ENCODE results near the gene ZNF142.

The ZNF142 gene

DNA sequence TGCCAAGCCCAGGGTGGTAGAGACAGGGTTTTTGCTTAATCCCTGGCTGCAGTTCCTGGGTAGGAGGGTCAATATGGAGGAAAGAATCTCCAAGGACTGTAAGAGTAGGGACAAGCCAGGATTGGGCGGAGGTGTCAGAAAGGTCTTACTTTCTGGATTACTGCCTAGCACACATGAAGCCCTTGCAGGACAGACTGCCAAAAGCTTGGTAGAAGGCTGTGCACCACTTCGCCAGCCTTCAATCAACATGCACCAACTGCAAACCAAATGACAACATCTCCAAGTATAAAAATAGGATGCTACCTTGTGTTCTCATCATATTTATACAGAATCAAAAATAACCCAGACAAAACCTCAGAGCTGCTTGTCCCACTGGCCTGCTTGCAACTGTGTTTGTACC is 3.7 kb downstream of the ZNF142 start:
- no peak for DNase-seq (ENCODE audit: low read depth)

GRCh38 chr2:218648787-218649100 is 10.7 kb downstream of the ZNF142 start:
- no peak for DNase-seq (ENCODE audit: low read depth)

- no peak for DNase-seq (ENCODE audit: low read depth)
Measured at GRCh38 chr2:218648088-218648786, 11.2 kb downstream of the ZNF142 start.

DNA sequence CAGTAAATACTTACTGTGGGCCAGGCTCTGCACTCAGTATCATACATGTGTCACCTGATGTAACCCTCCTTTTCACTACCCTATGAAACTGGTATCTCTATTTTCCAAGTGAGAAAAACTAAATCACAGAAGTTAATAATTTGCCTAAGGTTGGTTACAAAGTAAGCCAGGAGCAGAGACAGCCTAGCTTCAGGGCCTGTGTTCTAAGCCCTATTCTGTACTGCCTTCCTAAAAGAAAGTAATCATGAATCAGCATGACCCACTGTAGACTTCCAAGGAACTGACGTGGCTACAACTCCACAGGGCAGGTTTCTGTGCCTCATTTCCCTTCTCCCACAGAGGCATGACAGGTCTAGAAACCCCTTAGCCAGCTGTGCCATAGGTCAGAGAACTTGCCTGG is 14.3 kb downstream of the ZNF142 start:
- no peak for DNase-seq (ENCODE audit: low read depth)

- DNase-seq (ENCODE audit: low read depth) = no peak
Measured at GRCh38 chr2:218644721-218645120, 14.7 kb downstream of the ZNF142 start.

GRCh38 chr2:218643751-218644310 is 15.6 kb downstream of the ZNF142 start:
- DNase-seq (ENCODE audit: low read depth) = no peak

DNA sequence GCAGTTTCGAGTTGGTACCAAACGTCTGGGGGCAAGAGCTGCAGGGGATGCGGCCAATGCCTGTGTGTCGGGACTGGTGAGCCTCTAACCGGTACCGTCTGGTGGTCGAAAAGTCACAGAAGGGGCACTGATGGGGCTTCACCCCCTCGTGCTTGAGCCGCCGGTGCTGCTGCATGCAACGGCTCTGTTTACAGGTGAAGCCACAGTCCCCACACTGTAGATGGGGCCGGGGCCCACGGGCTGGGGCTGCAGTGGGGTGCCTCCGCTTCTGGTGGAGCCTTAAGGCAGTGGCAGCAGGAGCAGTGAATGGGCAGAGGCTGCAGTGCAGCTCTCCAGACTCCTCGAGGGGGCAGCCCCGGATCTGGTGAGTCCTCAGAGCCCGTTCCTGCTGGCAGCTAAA is 16.6 kb downstream of the ZNF142 start:
- no peak for DNase-seq (ENCODE audit: low read depth)

DNA sequence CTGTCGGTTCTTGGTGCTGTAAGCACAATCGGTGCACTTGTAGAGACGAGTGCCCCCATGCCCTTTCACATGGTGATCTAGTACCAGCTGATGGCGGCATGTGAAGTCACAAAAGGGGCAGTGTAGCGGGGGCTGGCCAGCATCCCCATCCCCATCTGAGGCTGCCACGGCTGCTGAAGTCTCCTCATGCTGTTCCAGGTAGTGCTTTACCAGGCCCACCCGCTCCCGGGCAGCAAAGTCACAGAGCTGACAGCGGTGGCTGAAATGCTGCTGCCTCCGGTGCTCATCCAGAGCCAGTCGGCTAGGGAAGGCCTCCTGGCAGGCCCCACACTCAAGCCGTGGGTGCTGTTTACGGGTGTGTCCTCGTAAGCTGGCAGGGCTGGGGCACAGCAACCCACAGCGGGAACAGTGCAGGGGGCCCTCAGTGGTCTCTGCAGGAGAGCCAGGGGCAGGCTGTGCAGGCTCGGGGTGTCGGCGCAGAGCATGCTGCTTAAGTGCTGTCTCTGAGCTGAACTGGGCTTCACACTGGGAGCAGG is 17.2 kb downstream of the ZNF142 start:
- DNase-seq (ENCODE audit: low read depth) = no peak

- no peak for DNase-seq (ENCODE audit: low read depth)
Measured at GRCh38 chr2:218638372-218638771, 21.1 kb downstream of the ZNF142 start.

DNA sequence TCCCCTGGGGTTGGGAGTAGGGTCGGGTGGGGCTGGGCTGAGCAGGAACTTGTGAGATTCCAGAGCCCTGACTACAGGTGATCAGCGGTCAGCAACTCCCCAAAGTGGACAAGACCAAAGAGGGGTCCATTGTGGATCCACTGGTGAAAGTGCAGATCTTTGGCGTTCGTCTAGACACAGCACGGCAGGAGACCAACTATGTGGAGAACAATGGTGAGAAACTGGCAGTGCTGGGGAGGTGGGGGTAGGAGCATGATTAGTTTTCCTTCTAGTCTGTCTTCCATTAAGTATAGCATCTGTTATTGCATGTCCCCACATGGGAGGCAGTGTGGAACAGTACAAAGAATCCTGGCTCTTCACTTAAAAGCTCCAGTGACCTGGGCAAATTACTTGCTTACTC is 23.7 kb downstream of the ZNF142 start:
- DNase-seq (ENCODE audit: low read depth) = no peak

- DNase-seq (ENCODE audit: low read depth) = no peak
Measured at GRCh38 chr2:218631837-218632236, 27.6 kb downstream of the ZNF142 start.

DNA sequence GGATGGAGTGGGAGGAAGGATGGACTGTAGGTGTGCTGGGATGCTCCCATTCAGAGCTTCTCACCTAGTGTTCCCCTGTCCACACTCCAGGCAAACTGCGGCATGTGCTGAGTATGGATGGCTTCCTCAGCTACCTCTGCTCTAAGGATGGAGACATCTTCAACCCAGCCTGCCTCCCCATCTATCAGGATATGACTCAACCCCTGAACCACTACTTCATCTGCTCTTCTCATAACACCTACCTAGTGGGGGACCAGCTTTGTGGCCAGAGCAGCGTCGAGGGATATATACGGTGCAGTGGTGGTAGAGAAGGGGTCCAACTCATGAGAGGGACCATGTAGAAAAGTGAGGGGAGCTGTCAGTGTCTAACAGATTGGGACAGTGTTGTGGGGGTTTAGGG is 31.5 kb downstream of the ZNF142 start:
- no peak for DNase-seq (ENCODE audit: low read depth)

DNA sequence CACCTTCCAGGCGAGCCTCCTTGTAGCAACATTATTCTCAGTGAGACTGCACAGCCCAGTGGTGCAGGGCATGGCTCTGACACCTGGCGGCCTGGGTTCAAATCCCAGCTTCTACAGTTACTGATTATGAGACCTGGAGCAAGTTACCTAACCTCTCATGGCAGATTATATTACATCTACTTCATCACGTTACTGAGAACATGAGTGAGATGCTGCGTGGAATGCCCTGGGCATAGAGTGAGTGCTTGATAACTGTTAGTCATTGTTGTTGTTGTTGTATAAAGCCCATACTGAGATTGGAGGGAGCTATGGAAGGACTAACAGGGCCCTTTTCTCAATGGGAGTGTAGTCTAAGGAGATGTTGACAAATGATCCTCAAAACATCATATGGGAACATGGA is 33.1 kb downstream of the ZNF142 start:
- no peak for DNase-seq (ENCODE audit: low read depth)

DNA sequence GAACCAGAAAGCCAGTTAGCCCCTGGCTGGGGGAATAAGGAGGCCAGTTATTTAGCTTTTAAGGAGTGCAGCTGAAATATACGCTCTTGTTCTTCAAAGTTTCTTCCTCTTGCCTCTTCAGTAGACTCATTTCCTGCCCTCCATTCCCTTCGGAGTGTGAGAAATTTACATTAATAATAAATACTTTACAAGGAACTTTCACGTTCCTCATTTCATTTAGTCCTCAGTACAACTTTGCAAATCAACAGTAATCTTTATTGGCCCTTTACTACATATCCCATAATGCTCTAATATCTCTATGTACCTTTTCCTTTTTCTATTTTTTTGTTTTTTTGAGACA is 36.1 kb downstream of the ZNF142 start:
- no peak for DNase-seq (ENCODE audit: low read depth)

DNA sequence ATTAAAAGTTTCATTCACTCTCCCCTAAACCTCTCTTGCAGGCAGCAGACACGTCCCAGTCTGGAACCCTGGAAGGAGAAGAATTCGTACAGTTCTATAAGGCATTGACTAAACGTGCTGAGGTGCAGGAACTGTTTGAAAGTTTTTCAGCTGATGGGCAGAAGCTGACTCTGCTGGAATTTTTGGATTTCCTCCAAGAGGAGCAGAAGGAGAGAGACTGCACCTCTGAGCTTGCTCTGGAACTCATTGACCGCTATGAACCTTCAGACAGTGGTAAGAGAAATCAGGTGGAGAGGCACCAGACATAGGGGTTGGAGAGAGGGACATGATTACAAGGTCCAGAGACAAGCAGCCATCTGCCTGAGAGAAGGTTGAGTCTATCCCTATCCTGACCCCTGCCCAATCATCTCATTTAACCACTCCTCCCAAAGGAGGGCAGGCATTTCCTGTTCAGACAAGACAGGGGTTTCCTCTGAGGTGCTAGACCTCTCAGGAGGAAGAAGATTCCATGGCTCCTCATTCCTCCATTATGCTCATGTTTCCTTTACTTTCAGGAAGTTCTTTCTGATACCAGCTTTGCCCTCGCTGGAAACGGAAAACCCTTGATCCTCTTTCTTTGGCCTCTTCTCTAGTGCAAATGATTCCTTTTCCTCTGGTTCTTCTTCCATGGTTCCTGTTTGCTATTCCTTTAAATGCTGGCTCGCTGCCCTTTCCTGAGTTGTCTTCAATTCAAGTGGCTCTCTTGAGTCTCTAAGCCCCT is 36.6 kb downstream of the ZNF142 start:
- no peak for DNase-seq (ENCODE audit: low read depth)

- no peak for DNase-seq (ENCODE audit: low read depth)
Measured at GRCh38 chr2:218621007-218621406, 38.4 kb downstream of the ZNF142 start.

GRCh38 chr2:218618102-218618860 is 41.1 kb downstream of the ZNF142 start:
- no peak for DNase-seq (ENCODE audit: low read depth)

DNA sequence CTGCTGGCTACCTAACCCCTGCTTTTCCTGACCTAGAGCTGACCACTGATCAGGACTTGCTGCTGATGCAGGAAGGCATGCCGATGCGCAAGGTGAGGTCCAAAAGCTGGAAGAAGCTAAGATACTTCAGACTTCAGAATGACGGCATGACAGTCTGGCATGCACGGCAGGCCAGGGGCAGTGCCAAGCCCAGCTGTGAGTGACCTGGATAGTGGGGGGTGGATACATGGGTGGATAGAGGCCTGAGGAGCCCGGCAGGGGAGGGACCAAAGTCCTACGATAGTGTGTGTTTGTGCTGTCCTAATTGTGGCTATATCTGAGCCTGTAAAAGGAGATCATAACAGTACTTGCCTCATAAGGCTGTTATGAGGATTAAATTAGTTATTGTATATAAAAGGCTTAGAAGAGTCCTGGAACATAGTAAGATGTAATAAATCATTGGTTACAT is 43.5 kb downstream of the ZNF142 start:
- DNase-seq (ENCODE audit: low read depth) = no peak

DNA sequence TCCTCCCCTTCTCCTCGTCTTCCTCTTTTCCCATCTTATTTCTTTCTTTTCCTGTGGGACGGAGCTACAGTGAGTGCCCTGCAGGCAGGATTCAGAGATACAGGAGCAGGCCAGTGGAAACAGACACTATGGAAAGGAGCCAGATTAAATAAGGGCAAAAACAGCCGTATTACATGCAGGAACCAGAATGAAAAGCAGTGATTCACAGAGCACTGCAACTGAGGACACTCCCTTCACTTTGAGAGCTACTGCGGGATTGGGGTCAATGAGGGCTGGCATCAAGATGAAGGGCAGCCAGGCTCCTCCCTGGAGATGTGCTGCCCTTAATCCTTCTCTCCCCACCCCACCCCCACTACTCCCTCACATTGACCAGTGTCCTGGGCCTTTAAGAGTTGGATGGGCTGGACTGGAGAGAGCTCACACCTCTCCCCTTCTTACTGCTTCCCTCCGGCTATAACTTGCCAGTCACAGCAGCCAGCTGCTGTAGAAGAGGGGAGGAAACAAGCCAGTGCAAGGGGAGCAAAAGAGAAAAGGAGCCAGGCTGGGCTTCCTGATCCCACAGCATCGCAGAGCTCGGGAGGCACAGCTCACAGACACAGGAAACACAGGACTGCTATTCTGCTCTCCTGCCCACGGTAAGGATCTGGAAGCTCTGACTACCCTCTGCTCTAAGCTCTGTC is 51.8 kb downstream of the ZNF142 start, which contains the start of gene PLCD4:
TSS of gene PLCD4 (plus strand) at position 464 of the 680 bp plus-strand sequence. CDS start 7,841 bp downstream, outside the sequence.
- no peak for DNase-seq (ENCODE audit: low read depth)

- no peak for DNase-seq (ENCODE audit: low read depth)
Measured at GRCh38 chr2:218605432-218605831, 54.0 kb downstream of the ZNF142 start.
